Astrocyte (in vitro differentiated cells and primary cell): ENCODE results near the gene TULP4.

ENCODE experiments used
- CTCF ChIP-seq: IDR thresholded peaks from 2 replicates; pipeline ENCODE4 v1.5.1; 2011; ENCODE audit warnings: low read depth, mild to moderate bottlenecking, inconsistent platforms, low read length, moderate library complexity; ENCODE audit not compliant: insufficient read depth
- EZH2 ChIP-seq: IDR thresholded peaks from 2 replicates; pipeline ENCODE4 v1.6.1; 2012; ENCODE audit warnings: mild to moderate bottlenecking, low read length, inconsistent platforms; ENCODE audit not compliant: insufficient read depth

DNA sequence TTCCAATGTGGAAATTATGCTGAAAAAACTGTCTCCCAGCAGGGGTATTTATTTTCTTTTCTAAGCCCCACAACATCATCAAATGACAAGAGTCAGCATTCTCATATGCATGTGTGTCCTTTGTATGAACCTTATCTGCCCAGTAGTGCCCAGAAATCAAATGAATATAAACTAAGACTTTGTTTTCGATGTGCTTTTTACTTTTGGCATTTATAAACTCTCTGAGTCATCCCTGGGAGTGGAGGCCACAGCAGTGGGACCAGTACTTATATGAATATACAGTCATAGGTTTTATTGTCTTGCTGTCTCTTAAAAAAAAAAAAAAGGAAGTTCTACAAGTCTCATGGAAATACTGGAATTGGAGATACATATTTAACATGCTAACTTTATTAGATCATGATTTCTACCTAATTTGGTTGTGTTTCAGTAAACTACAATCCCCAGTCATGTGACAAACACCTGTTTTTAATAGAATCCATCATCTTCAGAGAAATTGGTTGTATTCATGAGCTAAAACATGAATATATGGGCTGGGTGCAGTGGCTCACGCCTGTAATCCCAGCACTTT is 148.4 kb downstream of the TULP4 start:
- no peak for TF ChIP-seq CTCF
- no peak for TF ChIP-seq EZH2
